ENCODE data around the gene ARHGEF40.

Gene ARHGEF40

DNA sequence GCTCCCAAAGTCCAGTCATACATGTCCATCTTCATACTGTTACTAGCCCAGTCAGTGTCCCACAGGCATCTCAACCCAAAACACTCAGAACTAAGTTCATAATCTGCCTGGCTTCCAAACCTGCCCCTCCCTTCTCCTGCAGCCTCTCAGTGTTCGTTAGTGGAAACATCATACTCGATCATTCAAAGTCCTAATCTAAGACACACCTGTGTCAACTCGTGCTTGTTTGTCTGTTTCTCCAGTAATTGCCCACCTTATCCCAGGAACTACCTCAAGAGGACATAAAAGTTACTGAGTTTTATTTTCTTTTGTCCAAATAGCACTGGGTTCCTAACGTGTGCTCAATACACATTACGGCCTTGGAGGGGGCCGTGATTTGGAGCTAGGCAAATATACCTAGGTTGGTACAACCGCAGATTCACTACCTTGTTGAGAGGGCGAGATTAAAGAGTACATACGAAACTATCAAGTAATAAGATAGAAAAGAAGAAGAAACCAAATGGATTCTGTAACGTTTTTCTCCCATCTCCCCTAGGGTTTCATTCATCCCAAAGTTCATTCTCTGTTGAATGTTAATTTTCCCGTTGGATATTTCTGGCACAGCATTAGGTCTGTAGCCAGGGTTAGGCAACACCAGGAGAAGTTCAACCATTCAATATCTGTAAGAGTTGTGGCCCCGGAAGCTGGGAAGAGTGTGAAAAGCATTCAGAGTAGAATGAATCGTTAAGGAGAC, 9.3 kb upstream of the ARHGEF40 start:
- no peak for DNase-seq

DNA sequence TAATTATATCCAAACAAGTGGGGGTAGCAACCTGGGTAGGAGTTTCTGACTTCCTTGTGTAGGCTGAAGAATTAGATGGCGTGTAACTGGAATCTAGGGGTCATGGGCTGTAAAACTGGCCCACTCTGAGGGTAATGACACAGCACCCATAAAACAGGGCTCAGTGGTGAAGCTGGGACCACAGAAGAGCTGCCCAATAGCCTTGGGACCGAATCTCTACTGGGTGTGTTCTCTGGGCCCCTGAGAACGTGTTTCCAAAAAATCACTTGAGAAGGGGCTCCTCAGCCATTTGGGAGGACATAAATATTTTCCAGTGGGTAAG, 8.8 kb upstream of the ARHGEF40 start:
- DNase-seq, result no peak

DNA sequence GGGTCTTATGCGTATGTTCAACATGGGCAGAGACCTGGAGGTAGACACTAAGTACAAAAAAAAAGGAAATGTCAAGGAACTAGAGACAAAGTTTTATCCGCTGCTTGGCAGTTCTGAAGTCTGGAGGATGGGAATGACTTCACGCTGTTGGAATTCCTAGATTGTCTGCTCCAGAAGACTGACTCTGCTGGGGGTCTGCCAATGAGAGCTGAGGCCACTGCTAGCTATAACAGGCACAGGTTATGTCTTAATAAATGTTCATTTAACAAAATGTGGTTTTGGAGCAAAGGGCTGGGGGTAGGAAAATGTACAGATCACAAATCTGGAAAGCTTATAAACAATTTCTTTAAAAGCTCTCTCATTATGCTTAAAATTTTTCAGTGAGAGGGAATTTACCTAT, 6.6 kb upstream of the ARHGEF40 start:
- no peak for DNase-seq

DNA sequence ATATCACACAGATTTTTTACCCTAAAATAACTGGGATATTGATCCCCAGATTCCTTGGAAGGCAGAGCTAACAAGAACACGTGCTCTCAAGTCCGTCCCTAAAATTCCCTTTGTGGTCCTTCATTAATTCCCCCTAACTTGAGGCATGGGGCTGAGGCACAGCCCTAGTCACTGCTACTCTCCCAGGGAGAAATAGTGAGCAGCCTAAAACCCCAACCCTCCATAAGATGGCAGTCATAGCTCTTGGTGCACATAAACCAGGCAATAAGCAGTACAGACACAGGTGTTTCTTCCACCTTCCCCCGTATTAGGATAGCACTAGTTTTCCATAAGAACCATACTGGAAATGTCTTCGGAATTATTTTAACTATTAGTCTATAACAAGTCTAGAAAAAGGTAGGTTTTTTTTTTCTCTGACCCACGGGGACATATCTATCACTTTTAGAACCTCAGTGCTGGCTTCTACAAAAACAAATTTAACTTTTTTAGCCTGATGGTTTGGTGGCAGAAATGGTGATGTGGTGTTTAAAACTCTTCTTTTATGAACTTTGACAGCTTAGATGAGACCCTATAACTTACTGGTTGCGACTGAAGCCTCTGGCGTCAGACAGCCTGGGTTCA, 3.1 kb upstream of the ARHGEF40 start:
- peak; percentile 13 for DNase-seq

DNA sequence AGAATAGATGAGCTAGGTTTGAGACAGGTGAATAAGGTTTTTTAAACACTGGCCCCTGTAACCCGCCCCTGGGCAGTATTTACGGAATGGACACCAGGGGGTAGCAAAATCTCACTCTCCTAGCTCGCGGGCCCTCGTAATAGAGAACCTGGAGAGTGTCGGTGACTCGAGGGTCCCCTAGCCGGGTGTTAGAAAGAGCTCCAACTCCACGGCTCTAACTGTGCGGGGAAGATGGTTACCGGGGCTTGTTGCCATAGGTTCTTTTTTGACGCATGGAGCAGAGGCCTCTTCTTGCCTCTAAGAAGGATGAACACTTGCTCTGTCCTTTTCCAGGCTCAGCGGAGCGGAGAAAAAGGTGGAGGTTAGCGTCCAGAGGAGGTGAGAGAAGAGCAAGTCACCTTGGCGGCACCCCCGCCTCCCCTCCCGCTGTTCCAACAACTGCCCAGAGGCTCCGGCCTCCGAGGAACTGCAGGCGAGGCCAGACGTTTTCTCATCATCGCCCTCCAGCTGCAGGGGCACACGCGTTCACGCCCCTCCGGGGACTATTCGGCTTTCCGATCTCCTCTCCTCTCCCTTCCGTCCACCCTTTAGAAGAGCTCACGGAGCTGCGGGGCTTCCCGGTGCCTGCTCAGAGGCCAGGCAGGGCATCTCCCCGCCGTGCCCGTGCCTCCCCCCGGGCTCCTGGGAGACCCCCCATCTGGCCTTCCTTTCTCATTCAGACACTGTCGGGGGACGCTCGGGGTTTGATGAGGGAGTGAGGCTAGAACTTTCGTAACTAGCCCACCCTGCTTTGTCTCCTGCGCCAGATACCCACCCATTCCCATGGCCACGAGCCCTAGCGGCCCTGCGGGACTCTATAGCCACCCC, 1.4 kb upstream of the ARHGEF40 start:
- peak; percentile 79 for DNase-seq

DNA sequence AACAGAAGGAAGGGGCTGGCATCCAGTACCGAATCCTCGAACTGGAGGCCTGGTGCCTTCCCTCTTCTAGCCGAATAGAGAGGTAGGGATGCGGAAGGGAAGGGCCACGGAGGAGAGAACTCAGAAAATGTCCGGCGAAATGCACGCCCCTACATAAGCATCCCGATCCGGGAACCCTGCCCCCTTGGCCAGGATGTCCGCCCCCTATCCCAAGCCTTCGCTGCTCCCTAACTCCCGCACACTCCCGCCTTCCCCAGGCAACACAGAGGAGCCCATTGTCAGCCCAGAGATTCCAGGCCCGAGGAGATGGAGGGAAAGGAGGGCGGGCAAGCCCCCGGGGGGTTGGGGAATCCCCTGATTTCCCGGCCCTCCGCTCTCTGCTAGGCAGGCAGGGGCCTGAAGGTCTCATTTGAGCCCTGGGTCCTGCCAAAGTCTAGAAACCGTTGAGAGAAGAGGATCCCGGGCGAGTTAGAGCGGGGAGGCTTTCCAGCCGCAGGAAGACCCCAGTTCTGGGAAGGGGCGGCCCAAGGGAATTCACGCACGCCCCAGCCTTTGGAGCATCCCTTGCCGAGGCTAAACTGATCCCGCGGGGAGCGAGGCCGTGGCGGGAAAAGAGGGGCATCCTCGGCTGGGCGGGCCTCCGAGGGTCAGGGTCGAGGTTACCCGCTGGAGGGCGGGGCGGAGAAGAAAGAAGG, 569 bp upstream of the ARHGEF40 start:
- no peak for DNase-seq

DNA sequence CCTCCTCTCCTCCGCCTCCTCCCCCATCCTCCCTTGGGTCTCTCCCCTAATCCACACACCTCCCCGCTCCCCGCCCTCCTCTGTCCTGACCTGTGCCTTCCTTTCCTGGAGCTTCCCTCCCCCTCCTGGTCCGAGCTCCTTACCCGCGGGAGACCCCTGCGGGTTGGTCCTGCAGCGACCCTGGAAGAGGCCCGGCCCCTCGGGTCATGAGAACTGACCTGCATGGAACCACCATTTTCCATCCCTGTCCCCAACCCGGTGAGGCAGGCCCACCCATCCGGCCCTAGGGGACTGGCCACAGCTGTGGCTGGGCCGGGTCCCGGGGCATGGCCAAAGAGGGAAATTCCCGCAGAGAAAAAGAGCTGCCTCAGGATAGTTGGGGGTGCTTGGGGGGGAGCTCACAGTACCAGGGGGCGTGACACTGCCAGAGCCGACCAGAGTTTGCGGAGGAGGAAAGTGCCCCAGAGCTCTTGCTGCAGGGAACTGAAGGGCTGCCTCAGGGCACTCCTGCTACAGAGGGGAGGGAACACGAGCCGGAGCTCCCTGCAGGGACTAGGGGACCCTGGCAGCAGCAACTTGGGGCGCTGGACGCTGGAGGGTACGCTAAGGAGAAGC, 613 bp downstream of the ARHGEF40 start:
- no peak for DNase-seq

DNA sequence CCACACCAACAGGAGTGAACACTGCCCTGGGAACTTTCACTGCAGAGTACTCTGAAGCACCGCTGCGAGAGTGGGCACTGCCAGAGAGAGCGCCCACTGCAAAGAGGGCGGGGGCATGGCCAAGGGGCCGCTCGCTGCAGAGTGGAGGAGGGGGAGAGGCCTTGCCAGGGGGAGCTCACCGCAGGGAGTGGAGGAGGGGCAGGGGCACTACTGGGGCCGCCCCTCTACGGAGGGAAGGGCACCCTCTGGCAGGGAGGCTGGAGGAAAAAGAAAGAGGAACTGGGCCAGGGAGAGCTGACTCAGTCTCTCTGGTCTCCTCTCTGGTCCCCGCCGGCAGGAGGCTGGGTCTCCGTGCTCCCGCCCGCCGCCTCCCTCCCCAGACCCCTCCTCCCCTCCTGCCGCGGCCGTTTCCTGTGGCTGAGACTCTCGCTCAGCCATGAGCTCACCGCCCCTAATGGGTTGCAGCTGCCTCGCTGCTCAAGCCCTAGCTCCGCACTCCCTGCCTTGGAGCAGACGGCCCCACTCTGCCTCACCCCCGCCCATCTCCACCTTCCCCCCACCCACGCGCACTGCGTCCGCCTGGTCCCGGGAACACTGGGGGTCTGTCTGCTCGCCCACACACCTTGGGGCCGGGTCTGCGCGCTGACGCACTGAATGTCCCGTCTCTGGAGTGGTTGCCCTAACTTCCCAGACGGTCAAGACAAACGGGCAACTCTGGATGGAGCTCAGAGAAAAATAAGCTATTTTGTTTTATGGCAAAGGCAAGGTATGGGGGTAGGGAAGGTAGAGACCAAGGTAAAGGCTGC, 1.3 kb downstream of the ARHGEF40 start:
- peak; percentile 69 for DNase-seq

DNA sequence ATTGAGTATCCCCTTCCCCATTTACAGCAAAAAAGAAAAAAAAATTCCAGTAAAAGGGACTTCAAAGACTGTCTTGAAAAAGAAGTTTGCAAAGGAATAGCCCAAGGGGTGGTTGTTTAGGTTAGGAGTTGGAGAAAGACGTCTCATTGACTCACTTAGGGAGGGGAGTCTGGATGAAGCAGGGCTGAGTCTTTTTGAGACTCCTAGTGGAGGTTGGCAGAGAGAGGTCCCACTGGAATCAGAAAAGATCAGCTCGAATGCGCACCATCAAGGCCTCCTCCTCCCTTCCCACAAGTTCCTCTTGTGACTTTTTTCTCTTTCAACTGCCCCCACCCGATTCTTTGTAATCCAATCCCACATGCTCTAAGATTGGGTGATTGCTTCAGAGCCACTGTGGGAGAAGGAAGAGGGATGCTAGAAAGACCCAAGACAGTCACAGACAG, 1.9 kb downstream of the ARHGEF40 start:
- no peak for DNase-seq

DNA sequence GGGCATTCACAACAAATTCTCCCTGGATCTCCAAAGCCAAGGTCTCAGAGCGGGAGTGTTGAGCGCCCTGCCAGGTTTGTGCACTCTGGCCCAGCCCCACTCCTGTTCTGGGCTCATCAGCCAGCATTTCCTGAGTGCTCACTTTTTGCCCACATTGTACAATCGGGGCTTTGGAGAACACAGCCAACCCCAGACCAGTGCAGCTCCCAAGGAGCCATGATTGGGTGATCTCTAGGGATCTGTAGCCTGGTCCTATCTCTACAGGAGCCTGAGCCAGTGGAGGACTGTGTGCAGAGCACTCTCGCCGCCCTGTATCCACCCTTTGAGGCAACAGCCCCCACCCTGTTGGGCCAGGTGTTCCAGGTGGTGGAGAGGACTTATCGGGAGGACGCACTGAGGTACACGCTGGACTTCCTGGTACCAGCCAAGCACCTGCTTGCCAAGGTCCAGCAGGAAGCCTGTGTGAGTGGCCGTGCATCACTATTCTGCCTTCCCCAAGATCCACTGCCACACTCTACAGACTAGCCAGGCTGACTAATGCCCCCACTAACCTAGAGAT, 2.8 kb downstream of the ARHGEF40 start:
- no peak for DNase-seq

DNA sequence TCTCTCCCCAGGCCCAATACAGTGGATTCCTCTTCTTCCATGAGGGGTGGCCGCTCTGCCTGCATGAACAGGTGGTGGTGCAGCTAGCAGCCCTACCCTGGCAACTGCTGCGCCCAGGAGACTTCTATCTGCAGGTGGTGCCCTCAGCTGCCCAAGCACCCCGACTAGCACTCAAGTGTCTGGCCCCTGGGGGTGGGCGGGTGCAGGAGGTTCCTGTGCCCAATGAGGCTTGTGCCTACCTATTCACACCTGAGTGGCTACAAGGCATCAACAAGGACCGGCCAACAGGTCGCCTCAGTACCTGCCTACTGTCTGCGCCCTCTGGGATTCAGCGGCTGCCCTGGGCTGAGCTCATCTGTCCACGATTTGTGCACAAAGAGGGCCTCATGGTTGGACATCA, 3.8 kb downstream of the ARHGEF40 start:
- no peak for DNase-seq

DNA sequence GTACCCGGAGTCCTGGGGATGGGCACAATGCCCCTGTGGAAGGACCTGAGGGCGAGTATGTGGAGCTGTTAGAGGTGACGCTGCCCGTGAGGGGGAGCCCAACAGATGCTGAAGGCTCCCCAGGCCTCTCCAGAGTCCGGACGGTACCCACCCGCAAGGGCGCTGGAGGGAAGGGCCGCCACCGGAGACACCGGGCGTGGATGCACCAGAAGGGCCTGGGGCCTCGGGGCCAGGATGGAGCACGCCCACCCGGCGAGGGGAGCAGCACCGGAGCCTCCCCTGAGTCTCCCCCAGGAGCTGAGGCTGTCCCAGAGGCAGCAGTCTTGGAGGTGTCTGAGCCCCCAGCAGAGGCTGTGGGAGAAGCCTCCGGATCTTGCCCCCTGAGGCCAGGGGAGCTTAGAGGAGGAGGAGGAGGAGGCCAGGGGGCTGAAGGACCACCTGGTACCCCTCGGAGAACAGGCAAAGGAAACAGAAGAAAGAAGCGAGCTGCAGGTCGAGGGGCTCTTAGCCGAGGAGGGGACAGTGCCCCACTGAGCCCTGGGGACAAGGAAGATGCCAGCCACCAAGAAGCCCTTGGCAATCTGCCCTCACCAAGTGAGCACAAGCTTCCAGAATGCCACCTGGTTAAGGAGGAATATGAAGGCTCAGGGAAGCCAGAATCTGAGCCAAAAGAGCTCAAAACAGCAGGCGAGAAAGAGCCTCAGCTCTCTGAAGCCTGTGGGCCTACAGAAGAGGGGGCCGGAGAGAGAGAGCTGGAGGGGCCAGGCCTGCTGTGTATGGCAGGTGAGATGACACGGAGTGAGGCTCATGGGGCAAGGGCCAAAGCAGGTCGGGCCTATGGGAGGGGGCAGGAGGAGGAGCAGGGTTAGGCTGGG, 4.5 kb downstream of the ARHGEF40 start:
- no peak for DNase-seq

DNA sequence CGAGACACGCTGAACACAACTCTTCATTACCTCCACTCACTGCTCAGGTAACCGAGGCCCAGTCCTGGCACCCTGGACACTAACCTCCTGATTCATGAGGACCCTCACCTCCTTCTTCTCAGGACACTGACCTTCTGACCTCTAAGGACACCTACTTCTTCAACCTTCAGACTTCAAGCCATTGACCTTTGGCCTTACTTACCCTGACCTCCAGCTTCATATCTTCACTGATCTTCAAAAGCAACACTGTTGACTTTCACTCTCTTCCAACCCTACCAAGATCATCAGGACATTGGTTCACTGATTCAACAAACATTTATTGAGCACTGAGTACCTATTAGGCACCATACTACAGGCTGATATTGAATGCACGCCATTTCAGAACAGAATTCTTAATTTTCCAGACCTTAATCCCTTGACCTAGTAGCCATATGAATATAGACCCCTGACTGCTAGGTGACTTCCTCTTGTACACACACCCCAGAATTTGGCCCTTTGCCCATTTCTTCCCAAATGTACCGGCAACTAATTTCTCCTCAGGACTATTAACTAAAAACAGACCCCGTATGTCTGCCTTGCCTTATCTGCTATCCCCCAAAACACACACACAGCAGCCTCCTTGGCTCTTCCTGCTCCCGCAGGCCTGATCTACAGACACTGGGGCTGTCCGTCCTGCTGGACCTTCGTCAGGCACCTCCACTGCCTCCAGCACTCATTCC, 5.8 kb downstream of the ARHGEF40 start:
- no peak for DNase-seq

DNA sequence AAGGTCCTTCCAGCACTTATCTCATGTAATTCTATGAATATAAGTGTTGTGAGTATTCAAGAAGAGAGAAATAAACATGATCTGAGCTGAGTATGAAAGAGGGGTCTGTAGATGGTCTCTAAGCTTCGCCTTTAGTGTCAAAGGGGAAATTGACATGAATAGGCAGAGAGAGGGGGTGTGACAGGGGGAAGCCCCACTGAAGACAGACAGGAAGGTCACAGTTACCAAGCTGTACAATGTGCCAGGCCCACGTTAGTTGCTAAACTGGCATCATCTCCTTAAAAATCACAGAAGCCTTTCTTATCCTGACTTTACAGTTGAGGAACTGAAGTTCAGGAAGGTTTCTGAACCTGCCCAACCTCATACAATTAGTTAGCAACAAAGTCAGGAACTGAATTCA, 7.6 kb downstream of the ARHGEF40 start:
- DNase-seq, result no peak

DNA sequence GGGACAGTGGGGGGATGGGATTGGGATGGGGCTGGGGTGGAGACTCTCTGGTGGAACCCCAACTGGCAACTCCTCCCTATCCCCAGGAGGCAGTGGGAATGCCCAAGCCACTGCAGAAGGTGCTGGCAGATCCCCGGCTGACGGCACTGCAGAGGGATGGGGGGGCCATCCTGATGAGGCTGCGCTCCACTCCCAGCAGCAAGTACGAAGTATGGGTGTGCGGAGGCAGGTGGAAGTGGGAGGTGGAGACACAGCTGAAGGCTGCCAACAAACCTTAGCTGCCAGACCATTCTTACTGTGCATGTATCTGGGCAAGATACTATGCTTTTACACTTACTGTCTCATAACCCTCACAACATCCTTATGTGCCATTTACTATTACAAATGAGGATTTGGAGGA, 8.2 kb downstream of the ARHGEF40 start:
- DNase-seq, result no peak

DNA sequence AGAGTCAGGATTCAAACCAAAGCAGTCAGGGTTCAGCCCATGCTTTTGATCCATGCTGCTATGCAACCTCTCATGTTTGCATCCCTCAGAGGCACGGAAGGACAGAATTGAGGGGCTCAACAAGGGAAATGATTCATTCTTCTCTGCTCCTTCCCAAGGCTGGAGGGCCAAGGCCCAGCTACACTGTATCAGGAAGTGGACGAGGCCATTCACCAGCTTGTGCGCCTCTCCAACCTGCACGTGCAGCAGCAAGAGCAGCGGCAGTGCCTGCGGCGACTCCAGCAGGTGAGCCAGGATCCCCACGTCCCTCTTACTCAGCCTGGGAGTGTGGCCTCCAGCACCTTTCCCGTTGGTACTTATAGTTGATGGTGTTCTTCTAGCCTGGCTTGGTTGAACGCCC, 8.6 kb downstream of the ARHGEF40 start:
- no peak for DNase-seq

DNA sequence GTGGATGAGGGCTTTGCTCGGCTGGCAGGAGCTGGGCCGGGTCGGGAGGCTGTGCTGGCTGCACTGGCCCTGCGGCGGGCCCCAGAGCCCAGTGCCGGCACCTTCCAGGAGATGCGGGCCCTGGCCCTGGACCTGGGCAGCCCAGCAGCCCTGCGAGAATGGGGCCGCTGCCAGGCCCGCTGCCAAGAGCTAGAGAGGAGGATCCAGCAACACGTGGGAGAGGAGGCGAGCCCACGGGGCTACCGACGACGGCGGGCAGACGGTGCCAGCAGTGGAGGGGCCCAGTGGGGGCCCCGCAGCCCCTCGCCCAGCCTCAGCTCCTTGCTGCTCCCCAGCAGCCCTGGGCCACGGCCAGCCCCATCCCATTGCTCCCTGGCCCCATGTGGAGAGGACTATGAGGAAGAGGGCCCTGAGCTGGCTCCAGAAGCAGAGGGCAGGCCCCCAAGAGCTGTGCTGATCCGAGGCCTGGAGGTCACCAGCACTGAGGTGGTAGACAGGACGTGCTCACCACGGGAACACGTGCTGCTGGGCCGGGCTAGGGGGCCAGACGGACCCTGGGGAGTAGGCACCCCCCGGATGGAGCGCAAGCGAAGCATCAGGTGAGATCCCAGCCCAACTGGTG, 11.5 kb downstream of the ARHGEF40 start:
- no peak for DNase-seq

DNA sequence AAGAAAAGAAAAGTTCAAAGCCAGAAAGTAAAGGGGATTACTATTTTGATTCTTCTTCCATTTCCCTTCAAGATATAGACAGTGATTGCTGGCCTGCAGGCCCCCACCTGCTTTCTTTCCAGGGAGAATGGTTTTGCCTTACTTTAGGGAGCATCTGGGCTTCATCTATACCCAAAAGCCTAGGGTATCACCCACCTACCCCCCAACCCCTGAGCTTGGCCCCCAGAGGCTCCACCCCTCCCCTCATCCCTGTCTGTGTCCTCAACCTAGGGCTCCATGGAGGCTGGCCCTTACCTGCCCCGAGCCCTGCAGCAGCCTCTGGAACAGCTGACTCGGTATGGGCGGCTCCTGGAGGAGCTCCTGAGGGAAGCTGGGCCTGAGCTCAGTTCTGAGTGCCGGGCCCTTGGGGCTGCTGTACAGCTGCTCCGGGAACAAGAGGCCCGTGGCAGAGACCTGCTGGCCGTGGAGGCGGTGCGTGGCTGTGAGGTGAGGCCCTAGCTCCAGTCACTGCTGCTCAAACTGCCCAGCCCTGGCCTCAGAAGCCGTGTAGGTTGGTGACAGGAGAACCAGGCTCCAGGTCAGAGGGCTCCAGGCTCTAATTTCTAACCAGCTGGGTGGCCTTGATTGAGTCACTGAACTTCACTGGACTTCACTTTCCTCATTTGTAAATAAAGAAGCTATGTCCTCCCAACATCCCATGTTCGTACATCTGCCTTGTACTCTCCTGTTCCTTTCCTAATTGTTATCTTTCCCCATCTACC, 13.6 kb downstream of the ARHGEF40 start:
- DNase-seq, result no peak

DNA sequence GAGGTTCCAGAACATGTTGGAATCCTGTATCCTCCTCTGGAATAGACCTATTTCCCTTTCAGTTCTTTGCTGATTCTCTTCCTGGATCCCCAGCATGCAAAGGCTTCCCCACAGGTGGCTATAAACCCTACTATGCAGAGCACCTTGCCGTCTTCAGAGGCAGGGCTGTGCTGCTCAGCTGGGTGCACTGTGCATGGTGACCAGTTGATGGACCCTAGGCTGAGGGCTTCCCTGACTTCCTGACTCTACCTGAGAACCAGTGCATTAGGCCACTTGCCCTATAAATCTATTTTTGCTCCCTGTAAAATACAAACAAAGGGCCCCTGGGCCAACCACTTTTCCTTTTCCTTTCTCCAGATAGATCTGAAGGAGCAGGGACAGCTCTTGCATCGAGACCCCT, 14.3 kb downstream of the ARHGEF40 start:
- DNase-seq, result no peak

All from NCI-H1436 (cell line).